Body of pancreas (tissue), 4 donors: ENCODE data around the gene ZNF891. TPM values are rescaled to one million over a fixed set of nuclear protein-coding genes. Genes with fewer than 3 reads are reported as not detected.

Experiments
- ATAC-seq: fragments of 150-250 bp; one replicate; pipeline ENCODE4 v1.9.1; 2016
- DNase-seq, 4 donors: peaks; one replicate each; pipeline ENCODE4 v3.0.0-alpha.2; 2019
- H3K27ac ChIP-seq, 4 donors: fragments of 200-600 bp; sonication (generic); 1 replicate in 3 of 4; 2 replicates in 1 of 4; pipeline versions ENCODE4 v1.5.1 to v1.6.1; 2016 to 2019; ENCODE audit warnings: mild to moderate bottlenecking in 1 of 4, mixed read lengths in 1 of 4, moderate library complexity in 1 of 4
- H3K27me3 ChIP-seq, 2 donors: fragments of 200-600 bp; sonication (generic); one replicate each; pipeline ENCODE4 v1.6.0; 2016; ENCODE audit warnings: mild to moderate bottlenecking in 1 of 2
- H3K36me3 ChIP-seq, 2 donors: fragments of 200-600 bp; sonication (generic); replicated peaks in 1 of 2; 2 replicates each; pipeline ENCODE4 v1.5.1; 2016; ENCODE audit warnings: low read depth in 2 of 2; ENCODE audit not compliant: insufficient read depth in 1 of 2
- H3K4me1 ChIP-seq: fragments of 200-600 bp; sonication (generic); one replicate; pipeline ENCODE4 v1.6.0; 2016
- H3K4me3 ChIP-seq, 2 donors: fragments of 200-600 bp; sonication (generic); 1 replicate in 1 of 2; 2 replicates in 1 of 2; pipeline ENCODE4 v1.5.1; 2016 to 2019
- H3K9me3 ChIP-seq, 3 donors: fragments of 200-600 bp; sonication (generic); 1 replicate in 2 of 3; 2 replicates in 1 of 3; pipeline ENCODE4 v1.5.1; 2016
- CTCF ChIP-seq, 7 experiments: fragments of 450-650 bp in 4 of 7; fragments of 200-600 bp in 3 of 7; sonication (generic) in 3 of 7; IDR thresholded peaks; one replicate each; pipeline ENCODE4 v1.5.1; 2016 to 2019; ENCODE audit warnings: antibody characterized with exemption in 7 of 7
- POLR2A ChIP-seq, 3 donors: fragments of 450-650 bp; IDR thresholded peaks; one replicate each; pipeline ENCODE4 v1.6.1; 2016; ENCODE audit warnings: antibody characterized with exemption in 3 of 3, mild to moderate bottlenecking in 2 of 3
- WGBS, 2 donors: methylation state at CpG; one replicate each; pipeline ENCODE4 v1.1.5; 2017; 5-methylcytosine and 5-hydroxymethylcytosine counted together
- intact Hi-C: fragments of 100-400 bp; cut with DNase I; formaldehyde crosslinking; loops from one replicate; pipeline ENCODE4 v1.15.1; 2023
- total RNA-seq, 2 donors: library from RNA; depleted of rRNA; stranded (reverse); fragments of >200 nt; gene quantifications; one replicate each; pipeline ENCODE4 v1.1.0, GENCODE V29; 2016

The ZNF891 gene
- total RNA-seq, 2 donors from 2014 or later = 2.0 to 3.1 TPM

GRCh38 chr12:133080368-133081158, 49.5 kb downstream of the ZNF891 start, which contains the start of gene ZNF140:
TSS of gene ZNF140 (plus strand) at chr12:133080923. CDS start at chr12:133081321, 398 bp downstream.
- peak; percentile 95 to 98 (median 96) for DNase-seq
- Histone ChIP-seq H3K27ac (peak within 1 kb of the TSS; percentile 88 to 98 (median 95)), H3K36me3 (peaks cover 9 to 16% of the 10 kb centered on the region in 2 donors), H3K27me3 (no peaks in the 10 kb centered on the region), H3K4me1 (peaks cover 20% of the 10 kb centered on the region), H3K4me3 (peak within 1 kb of the TSS; percentile 24 to 85), H3K9me3 (peaks cover 0 to 51% (median 3%) of the 10 kb centered on the region in 3 donors)
- ATAC-seq = peak; percentile 80
- TF ChIP-seq POLR2A (IDR thresholded peaks at IDR 0.05) (peak; percentile 53 to 79 (median 77)), CTCF (IDR thresholded peaks at IDR 0.05) (peak in 4 of 7 experiments; percentile 35 to 50 (median 46))
- 0% methylated on average over 14 to 69 of the region's 69 CpGs for WGBS, 2 donors
- intact Hi-C loops = no loop called here

- peaks cover 4 to 11% of the 10 kb centered on the region in 2 donors for H3K36me3 ChIP-seq
- TF ChIP-seq CTCF (IDR thresholded peaks at IDR 0.05) = no peak
- no peak for TF ChIP-seq POLR2A (IDR thresholded peaks at IDR 0.05)
- 0% methylated on average over 11 to 22 of the region's 22 CpGs for whole genome bisulfite sequencing, 2 donors
- peaks cover 0 to 48% (median under 1%) of the 10 kb centered on the region in 3 donors for H3K9me3 ChIP-seq
- intact Hi-C loops = no loop called here
- no peaks in the 10 kb centered on the region for H3K27me3 ChIP-seq
- peaks cover 20% of the 10 kb centered on the region for H3K4me1 ChIP-seq
- ATAC-seq (peak; percentile 90), DNase-seq (peak; percentile 98 to 99 (median 98))
- peak overlapping the region; percentile 24 to 85 for H3K4me3 ChIP-seq
- peak overlapping the region; percentile 88 to 98 (median 95) for H3K27ac ChIP-seq
These were observed 50.1 kb downstream of the ZNF891 start for GRCh38 chr12:133080026-133080367.

GRCh38 chr12:133073836-133074235, 56.2 kb downstream of the ZNF891 start:
- DNase-seq (no peak), ATAC-seq (no peak)
- Histone ChIP-seq H3K9me3 (peaks cover 0 to 47% (median 0%) of the 10 kb centered on the region in 3 donors), H3K36me3 (no peaks in the 10 kb centered on the region), H3K27me3 (no peaks in the 10 kb centered on the region), H3K27ac (no peak overlapping the region), H3K4me3 (no peak overlapping the region), H3K4me1 (no peaks in the 10 kb centered on the region)
- intact Hi-C loops = no loop called here
- WGBS, 2 donors = 72 to 74% methylated on average over 2 of the region's 2 CpGs
- TF ChIP-seq CTCF (IDR thresholded peaks at IDR 0.05) (no peak), POLR2A (IDR thresholded peaks at IDR 0.05) (no peak)

- H3K36me3 ChIP-seq = no peaks in the 10 kb centered on the region
- H3K4me3 ChIP-seq = no peak overlapping the region
- 87 to 91% methylated on average over 1 of the region's 1 CpG for WGBS, 2 donors
- H3K27ac ChIP-seq = no peak overlapping the region
- intact Hi-C loops = no loop called here
- H3K4me1 ChIP-seq = no peaks in the 10 kb centered on the region
- TF ChIP-seq CTCF (IDR thresholded peaks at IDR 0.05) (no peak), POLR2A (IDR thresholded peaks at IDR 0.05) (no peak)
- no peak for ATAC-seq
- H3K27me3 ChIP-seq = no peaks in the 10 kb centered on the region
- no peak for DNase-seq
- H3K9me3 ChIP-seq = peaks cover 0 to 87% (median 14%) of the 10 kb centered on the region in 3 donors
These were observed 66.5 kb downstream of the ZNF891 start for GRCh38 chr12:133063556-133063955.
